Measurements from ENCODE around the gene IL17F. TPM values are rescaled to one million over a fixed set of nuclear protein-coding genes. Genes with fewer than 3 reads are reported as not detected.

Gene IL17F
- total RNA-seq, 2 donors from 2014 or later: 0.32 TPM; not detected in 1

DNA sequence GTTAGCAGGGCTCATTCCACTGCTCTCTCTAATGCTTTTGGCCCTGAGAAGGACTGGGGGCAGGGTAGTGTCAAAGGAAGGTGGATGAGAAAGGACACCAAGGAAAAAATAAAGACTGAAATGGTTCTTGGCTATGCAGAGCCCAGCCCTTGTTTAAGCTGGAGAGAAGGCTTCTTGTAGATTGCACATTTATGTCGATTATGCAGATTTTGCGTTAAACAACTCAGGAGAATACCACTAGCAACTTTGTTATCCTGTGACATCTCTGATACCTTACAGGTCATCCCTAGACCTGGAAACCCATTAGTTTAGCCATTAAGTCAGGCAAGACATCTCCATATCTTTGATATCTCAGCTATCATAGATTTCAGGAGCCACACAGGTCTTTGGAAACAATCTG is 11.1 kb upstream of the IL17F start:
- intact Hi-C loops (cut with DNase I): no loop called here
- no peaks in the 10 kb centered on the region for H3K4me1 ChIP-seq
- no peaks in the 10 kb centered on the region for H3K27me3 ChIP-seq
- no peak overlapping the region for H3K9ac ChIP-seq (ENCODE audit: low read depth in 2 of 2, low read length in 2 of 2)
- no peak overlapping the region for H3K4me3 ChIP-seq
- no peak for DNase-seq
- TF ChIP-seq, protein P1, sequence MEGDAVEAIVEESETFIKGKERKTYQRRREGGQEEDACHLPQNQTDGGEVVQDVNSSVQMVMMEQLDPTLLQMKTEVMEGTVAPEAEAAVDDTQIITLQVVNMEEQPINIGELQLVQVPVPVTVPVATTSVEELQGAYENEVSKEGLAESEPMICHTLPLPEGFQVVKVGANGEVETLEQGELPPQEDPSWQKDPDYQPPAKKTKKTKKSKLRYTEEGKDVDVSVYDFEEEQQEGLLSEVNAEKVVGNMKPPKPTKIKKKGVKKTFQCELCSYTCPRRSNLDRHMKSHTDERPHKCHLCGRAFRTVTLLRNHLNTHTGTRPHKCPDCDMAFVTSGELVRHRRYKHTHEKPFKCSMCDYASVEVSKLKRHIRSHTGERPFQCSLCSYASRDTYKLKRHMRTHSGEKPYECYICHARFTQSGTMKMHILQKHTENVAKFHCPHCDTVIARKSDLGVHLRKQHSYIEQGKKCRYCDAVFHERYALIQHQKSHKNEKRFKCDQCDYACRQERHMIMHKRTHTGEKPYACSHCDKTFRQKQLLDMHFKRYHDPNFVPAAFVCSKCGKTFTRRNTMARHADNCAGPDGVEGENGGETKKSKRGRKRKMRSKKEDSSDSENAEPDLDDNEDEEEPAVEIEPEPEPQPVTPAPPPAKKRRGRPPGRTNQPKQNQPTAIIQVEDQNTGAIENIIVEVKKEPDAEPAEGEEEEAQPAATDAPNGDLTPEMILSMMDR (IDR thresholded peaks at IDR 0.05): no peak
- no peaks in the 10 kb centered on the region for H3K9me3 ChIP-seq
- H3K27ac ChIP-seq: no peak overlapping the region
- H3K36me3 ChIP-seq: no peaks in the 10 kb centered on the region

DNA sequence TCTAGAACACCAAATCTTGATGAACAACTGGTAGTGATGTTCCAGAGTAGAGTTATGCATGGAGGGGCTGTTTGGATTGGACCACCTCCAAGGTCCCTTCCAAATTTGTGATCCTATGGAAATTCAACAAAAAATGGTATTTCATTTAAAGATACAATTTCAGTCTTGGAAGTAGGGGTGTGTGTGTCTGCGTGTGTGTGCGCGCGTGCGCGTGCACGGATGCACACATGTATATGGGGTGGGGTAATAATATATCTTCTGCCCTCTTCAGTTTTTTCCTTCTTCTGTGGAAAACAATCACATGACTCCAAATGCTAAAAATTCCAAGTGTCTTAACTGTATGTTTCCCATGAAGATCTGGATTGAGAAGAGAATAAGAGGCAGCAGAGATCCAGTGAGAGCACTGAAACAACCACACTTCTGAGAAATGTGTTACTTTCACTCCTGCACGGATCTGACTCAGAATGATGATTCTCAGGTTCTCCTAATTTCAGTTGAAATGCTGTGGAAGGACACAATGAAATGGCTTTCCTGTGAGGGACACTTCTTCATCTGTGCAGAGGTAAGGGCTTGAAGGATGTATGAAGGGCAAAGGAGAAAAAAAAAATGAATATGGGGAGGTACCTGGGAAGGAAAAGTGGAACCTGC is 10.6 kb upstream of the IL17F start:
- Histone ChIP-seq H3K4me1 (no peaks in the 10 kb centered on the region), H3K9ac (ENCODE audit: low read depth in 2 of 2, low read length in 2 of 2) (no peak overlapping the region), H3K27me3 (no peaks in the 10 kb centered on the region), H3K4me3 (no peak overlapping the region), H3K9me3 (no peaks in the 10 kb centered on the region), H3K36me3 (no peaks in the 10 kb centered on the region), H3K27ac (no peak overlapping the region)
- DNase-seq: no peak
- TF ChIP-seq, protein P1 (IDR thresholded peaks at IDR 0.05): no peak
- intact Hi-C loops (cut with DNase I): no loop called here

GRCh38 chr6:52253494-52253893 is 9.2 kb upstream of the IL17F start:
- no peak for DNase-seq
- Histone ChIP-seq H3K4me3 (no peak overlapping the region), H3K27ac (no peak overlapping the region), H3K9ac (ENCODE audit: low read depth in 2 of 2, low read length in 2 of 2) (no peak overlapping the region), H3K9me3 (no peaks in the 10 kb centered on the region), H3K27me3 (no peaks in the 10 kb centered on the region), H3K36me3 (no peaks in the 10 kb centered on the region), H3K4me1 (no peaks in the 10 kb centered on the region)
- TF ChIP-seq, protein P1 (IDR thresholded peaks at IDR 0.05): no peak
- intact Hi-C loops (cut with DNase I): no loop called here

GRCh38 chr6:52251113-52251512 is 6.8 kb upstream of the IL17F start:
- Histone ChIP-seq H3K36me3 (no peaks in the 10 kb centered on the region), H3K9ac (ENCODE audit: low read depth in 2 of 2, low read length in 2 of 2) (no peak overlapping the region), H3K27me3 (no peaks in the 10 kb centered on the region), H3K9me3 (no peaks in the 10 kb centered on the region), H3K4me3 (no peak overlapping the region), H3K4me1 (no peaks in the 10 kb centered on the region), H3K27ac (no peak overlapping the region)
- TF ChIP-seq, protein P1 (IDR thresholded peaks at IDR 0.05): no peak
- no peak for DNase-seq
- intact Hi-C loops (cut with DNase I): no loop called here

- no peak overlapping the region for H3K4me3 ChIP-seq
- H3K9me3 ChIP-seq: no peaks in the 10 kb centered on the region
- TF ChIP-seq, protein P1 (IDR thresholded peaks at IDR 0.05): no peak
- H3K27ac ChIP-seq: no peak overlapping the region
- no peaks in the 10 kb centered on the region for H3K4me1 ChIP-seq
- no peak overlapping the region for H3K9ac ChIP-seq (ENCODE audit: low read depth in 2 of 2, low read length in 2 of 2)
- DNase-seq: no peak
- intact Hi-C loops (cut with DNase I): no loop called here
- no peaks in the 10 kb centered on the region for H3K27me3 ChIP-seq
- no peaks in the 10 kb centered on the region for H3K36me3 ChIP-seq
Measured at GRCh38 chr6:52249078-52249477, 4.8 kb upstream of the IL17F start.

Data from colonic mucosa (tissue), 4 donors.